H9 (cell line): ENCODE results near the gene HHIP. TPM values are rescaled to one million over a fixed set of nuclear protein-coding genes. Genes with fewer than 3 reads are reported as not detected.
A peak's percentile ranks its signal among the peaks of the same experiment; 100 is the strongest.

ENCODE experiments used
- DNase-seq: peaks from one replicate; pipeline ENCODE4 v3.0.0-alpha.2; 2017
- H2AFZ ChIP-seq: one replicate; pipeline ENCODE4 v1.6.1; 2013; ENCODE audit warnings: mild to moderate bottlenecking, low read length, control low read depth, moderate library complexity
- H2AK5ac ChIP-seq: 2 replicates; pipeline ENCODE4 v1.6.1; 2013; ENCODE audit warnings: low read length, control low read depth, mixed read lengths; ENCODE audit not compliant: insufficient read length
- H2BK120ac ChIP-seq: one replicate; pipeline ENCODE4 v1.6.1; 2013; ENCODE audit warnings: low read depth, mild to moderate bottlenecking, low read length, control low read depth, inconsistent platforms; ENCODE audit not compliant: poor library complexity, severe bottlenecking
- H2BK12ac ChIP-seq: 2 replicates; pipeline ENCODE4 v1.6.1; 2013; ENCODE audit warnings: low read length, control low read depth, mixed read lengths, low read depth; ENCODE audit not compliant: insufficient read length
- H2BK15ac ChIP-seq: 2 replicates; pipeline ENCODE4 v1.6.1; 2013; ENCODE audit warnings: low read depth, low read length, control low read depth
- H2BK20ac ChIP-seq: one replicate; pipeline ENCODE4 v1.6.1; 2013; ENCODE audit warnings: low read depth, mild to moderate bottlenecking, low read length, control low read depth, inconsistent platforms; ENCODE audit not compliant: poor library complexity, severe bottlenecking
- H2BK5ac ChIP-seq: 2 replicates; pipeline ENCODE4 v1.6.1; 2013; ENCODE audit warnings: low read length, control low read depth, mixed read lengths; ENCODE audit not compliant: insufficient read length
- H3K14ac ChIP-seq: 2 replicates; pipeline ENCODE4 v1.6.1; 2013; ENCODE audit warnings: low read length, control low read depth; ENCODE audit not compliant: insufficient read depth
- H3K18ac ChIP-seq: 2 replicates; pipeline ENCODE4 v1.6.1; 2013; ENCODE audit warnings: low read depth, mild to moderate bottlenecking, mixed read lengths, low read length, control low read depth; ENCODE audit not compliant: insufficient read length
- H3K23ac ChIP-seq: 2 replicates; pipeline ENCODE4 v1.6.1; 2013; ENCODE audit warnings: low read length, control low read depth, mixed read lengths, low read depth; ENCODE audit not compliant: insufficient read length
- H3K23me2 ChIP-seq: 2 replicates; pipeline ENCODE4 v1.6.1; 2013; ENCODE audit warnings: low read depth, mild to moderate bottlenecking, mixed read lengths, low read length, control low read depth; ENCODE audit not compliant: insufficient read length, poor library complexity, severe bottlenecking
- H3K27ac ChIP-seq: 2 replicates; pipeline ENCODE4 v1.5.1; 2013; ENCODE audit warnings: low read length, control low read depth, mixed read lengths, low read depth; ENCODE audit not compliant: insufficient read length
- H3K27me3 ChIP-seq: 2 replicates; pipeline ENCODE4 v1.6.1; 2013; ENCODE audit warnings: low read length, control low read depth, inconsistent platforms; ENCODE audit not compliant: insufficient read depth
- H3K4ac ChIP-seq: 2 replicates; pipeline ENCODE4 v1.6.1; 2013; ENCODE audit warnings: low read depth, mild to moderate bottlenecking, control low read depth, inconsistent platforms, low read length, moderate library complexity
- H3K4me1 ChIP-seq: 2 replicates; pipeline ENCODE4 v1.6.1; 2013; ENCODE audit warnings: low read length, control low read depth, inconsistent platforms; ENCODE audit not compliant: insufficient read depth
- H3K4me2 ChIP-seq: 2 replicates; pipeline ENCODE4 v1.6.1; 2013; ENCODE audit warnings: low read length, control low read depth, mixed read lengths; ENCODE audit not compliant: insufficient read length, insufficient read depth
- H3K56ac ChIP-seq: 2 replicates; pipeline ENCODE4 v1.6.1; 2013; ENCODE audit warnings: low read depth, mild to moderate bottlenecking, mixed read lengths, low read length, control low read depth; ENCODE audit not compliant: insufficient read length
- H3K79me1 ChIP-seq: 2 replicates; pipeline ENCODE4 v1.6.1; 2013; ENCODE audit warnings: low read depth, mild to moderate bottlenecking, moderate library complexity, low read length, control low read depth, inconsistent platforms; ENCODE audit not compliant: insufficient read depth, poor library complexity, severe bottlenecking
- H3K79me2 ChIP-seq: 2 replicates; pipeline ENCODE4 v1.6.1; 2013; ENCODE audit warnings: low read length, control low read depth, inconsistent platforms; ENCODE audit not compliant: insufficient read depth
- H3K9ac ChIP-seq: 2 replicates; pipeline ENCODE4 v1.6.1; 2013; ENCODE audit warnings: low read length, control low read depth, mixed read lengths; ENCODE audit not compliant: insufficient read length; ENCODE audit errors: extremely low read depth
- H3K9me3 ChIP-seq: one replicate; pipeline ENCODE4 v1.6.1; 2013; ENCODE audit warnings: low read depth, low read length, inconsistent platforms; ENCODE audit not compliant: control insufficient read depth
- H3T11ph ChIP-seq: one replicate; pipeline ENCODE4 v1.6.1; 2013; ENCODE audit warnings: mild to moderate bottlenecking, low read length, control low read depth, inconsistent platforms
- H4K20me1 ChIP-seq: one replicate; pipeline ENCODE4 v1.6.1; 2013; ENCODE audit not compliant: control insufficient read depth, insufficient read length, insufficient read depth
- H4K5ac ChIP-seq: 2 replicates; pipeline ENCODE4 v1.6.1; 2013; ENCODE audit warnings: low read depth, mild to moderate bottlenecking, mixed read lengths, low read length, control low read depth; ENCODE audit not compliant: insufficient read length
- H4K8ac ChIP-seq: replicated peaks from 2 replicates; pipeline ENCODE4 v1.6.1; 2013; ENCODE audit warnings: low read length, control low read depth, mixed read lengths, low read depth; ENCODE audit not compliant: insufficient read length
- H4K91ac ChIP-seq: 2 replicates; pipeline ENCODE4 v1.6.1; 2013; ENCODE audit warnings: low read depth, mild to moderate bottlenecking, moderate library complexity, mixed read lengths, low read length, control low read depth; ENCODE audit not compliant: insufficient read length
- H3K27ac Mint-ChIP-seq, 3 experiments: 2 replicates in 2 of 3; 3 replicates in 1 of 3; pipeline ENCODE4 v1.8.0; 2020 to 2021; ENCODE audit warnings: mixed read lengths in 3 of 3, mild to moderate bottlenecking in 1 of 3, moderate library complexity in 1 of 3
- H3K27me3 Mint-ChIP-seq: 2 replicates; pipeline ENCODE4 v1.8.0; 2021; ENCODE audit warnings: low read depth, mild to moderate bottlenecking, moderate library complexity, mixed read lengths
- H3K36me3 Mint-ChIP-seq, 3 experiments: 2 replicates in 2 of 3; 3 replicates in 1 of 3; pipeline ENCODE4 v1.8.0; 2020 to 2021; ENCODE audit warnings: low read depth in 3 of 3, mixed read lengths in 3 of 3; ENCODE audit not compliant: insufficient read depth in 1 of 3
- H3K4me1 Mint-ChIP-seq, 2 experiments: 2 replicates each; pipeline ENCODE4 v1.8.0; 2020; ENCODE audit warnings: mixed read lengths in 2 of 2
- H3K4me3 Mint-ChIP-seq, 2 experiments: 2 replicates in 1 of 2; 3 replicates in 1 of 2; pipeline ENCODE4 v1.8.0; 2020 to 2021; ENCODE audit warnings: mild to moderate bottlenecking in 2 of 2, mixed read lengths in 2 of 2, moderate library complexity in 1 of 2
- H3K9me3 Mint-ChIP-seq, 2 experiments: 2 replicates in 1 of 2; 3 replicates in 1 of 2; pipeline ENCODE4 v1.8.0; 2020; ENCODE audit warnings: mild to moderate bottlenecking in 2 of 2, mixed read lengths in 2 of 2, moderate library complexity in 1 of 2
- CTCF ChIP-seq: fragments of 200-600 bp; sonication (generic); conservative IDR thresholded peaks from 3 replicates; pipeline ENCODE4 v1.8.0; 2021; ENCODE audit warnings: antibody characterized with exemption, mild to moderate bottlenecking
- WGBS: extraction: QIAGEN DNeasy Blood & Tissue Kit; methylation state at CpG from one replicate; pipeline ENCODE4 v1.1.7; 2013; ENCODE audit warnings: missing lambda C conversion rate, low lambda C conversion rate, mixed read lengths; ENCODE audit not compliant: insufficient read length; ENCODE audit errors: extremely low coverage; 5-methylcytosine and 5-hydroxymethylcytosine counted together
- total RNA-seq: library from RNA; stranded (reverse); gene quantifications from 2 replicates; pipeline ENCODE4 v1.2.1, GENCODE V29; 2021

HHIP gene
- total RNA-seq, 1 experiment from 2014 or later, result 3.8 TPM

GRCh38 chr4:144644368-144645101 lies 1.4 kb upstream of the HHIP start:
- no peak overlapping the region for H3K56ac ChIP-seq
- H2BK120ac ChIP-seq, result no peak overlapping the region
- H2BK12ac ChIP-seq, result no peak overlapping the region
- TF ChIP-seq CTCF, result no peak
- H3K27ac Mint-ChIP-seq, result no peak overlapping the region
- H2BK15ac ChIP-seq, result no peak overlapping the region
- no peak overlapping the region for H3K23ac ChIP-seq
- H3K27me3 Mint-ChIP-seq, result peaks cover 84% of the 10 kb centered on the region
- no peak overlapping the region for H3K9ac ChIP-seq
- DNase-seq, result no peak
- H3K14ac ChIP-seq, result no peak overlapping the region
- H3K9me3 ChIP-seq, result no peaks in the 10 kb centered on the region
- H2BK20ac ChIP-seq, result no peak overlapping the region
- peaks cover 42% of the 10 kb centered on the region; the same call in 1 of the 2 replicates for H3K27me3 ChIP-seq
- no peaks in the 10 kb centered on the region for H3K79me1 ChIP-seq
- H4K5ac ChIP-seq, result no peak overlapping the region
- peak overlapping the region in 1 of 2 experiments; percentile 70; a peak in 2 of 5 replicates for H3K4me3 Mint-ChIP-seq
- H3K27ac ChIP-seq, result no peak overlapping the region
- H4K91ac ChIP-seq, result no peak overlapping the region
- no peak overlapping the region for H3K18ac ChIP-seq
- no peak overlapping the region for H2BK5ac ChIP-seq
- no peaks in the 10 kb centered on the region for H4K20me1 ChIP-seq
- H3K79me2 ChIP-seq, result no peaks in the 10 kb centered on the region
- no peak overlapping the region for H4K8ac ChIP-seq
- H2AFZ ChIP-seq, result no peak overlapping the region
- no CpG with 5 or more reads among the region's 12 CpGs for WGBS
- H3K4me1 ChIP-seq, result no peaks in the 10 kb centered on the region
- no peak overlapping the region for H2AK5ac ChIP-seq
- H3K23me2 ChIP-seq, result peaks cover 12% of the 10 kb centered on the region
- H3K4me1 Mint-ChIP-seq, result peaks cover 33% of the 10 kb centered on the region in 2 experiments
- no peak overlapping the region for H3K4me2 ChIP-seq
- peaks cover 0 to 3% of the 10 kb centered on the region in 2 experiments; a peak in 1 of 5 replicates for H3K9me3 Mint-ChIP-seq
- no peak overlapping the region for H3K4ac ChIP-seq
- H3T11ph ChIP-seq, result no peak overlapping the region
- H3K36me3 Mint-ChIP-seq, result no peaks in the 10 kb centered on the region; a peak in 1 of 7 replicates
